ENCODE measurements around the gene KDM5C. TPM values are rescaled to one million over a fixed set of nuclear protein-coding genes. Genes with fewer than 3 reads are reported as not detected.

The KDM5C gene
- total and polyA plus RNA-seq, 9 of the 15 experiments (the other 6 are each of a cell fraction or from before 2014, with no cell fraction given) = 0.62 to 136 (median 52.4) TPM

DNA sequence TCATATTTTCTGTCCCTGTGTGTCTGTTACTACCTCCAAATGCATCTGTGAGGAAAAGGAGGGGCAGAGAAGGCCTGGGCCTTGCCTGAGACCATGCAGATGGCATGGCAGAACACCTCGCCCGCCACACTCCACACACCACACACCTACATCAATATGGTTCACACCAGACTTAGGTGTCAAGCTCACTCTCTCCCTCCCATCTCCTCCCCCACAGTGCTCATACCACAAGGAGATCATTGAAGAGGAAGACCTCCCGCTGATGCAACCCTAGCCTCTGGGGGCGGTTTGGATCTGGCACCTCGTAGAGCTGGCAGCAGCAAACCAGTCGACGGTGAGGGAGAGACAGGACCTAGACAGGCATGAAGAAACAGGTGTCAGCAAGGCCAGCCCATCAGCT lies 16.6 kb upstream of the KDM5C start:
- in situ Hi-C loops (cut with MboI) (no loop called here), intact Hi-C loops (cut with micrococcal nuclease) (no loop called here)
- no peak overlapping the region for H3K4me2 ChIP-seq (ENCODE audit: insufficient read depth, low read length)
- WGBS (ENCODE audit: insufficient coverage, low coverage, missing lambda C conversion rate) = no CpG with 5 or more reads among the region's 7 CpGs
- H3K27ac ChIP-seq (ENCODE audit: extremely low read depth, low read depth, low read length) = no peak overlapping the region; the same call in 2 of the 3 replicates
- no peak overlapping the region for H3K4me3 ChIP-seq
- peaks cover 54% of the 10 kb centered on the region; the same call in 2 of the 3 replicates for H3K36me3 ChIP-seq (ENCODE audit: control insufficient read depth, insufficient read depth, low read length)
- no peak for FAIRE-seq
- BruUV-seq (replicated peaks) = no TSS peak
- H4K20me1 ChIP-seq (replicated peaks; ENCODE audit: control insufficient read depth, insufficient read depth, low read length) = no peaks in the 10 kb centered on the region; the same call in 1 of the 2 replicates
- ChIA-PET CTCF (ENCODE audit: low intra/inter-chr PET ratio) (no interaction called here), POLR2A (no interaction called here)
- no peaks in the 10 kb centered on the region for H3K27me3 ChIP-seq (ENCODE audit: control insufficient read depth in 2 of 2, insufficient read depth in 2 of 2, low read length in 2 of 2)
- DNase-seq (ENCODE audit: extremely low read depth in 1 of 4, low spot score in 3 of 4) = no peak
- H2AFZ ChIP-seq (ENCODE audit: low read depth, low read length) = no peak overlapping the region
- TF ChIP-seq ZNF76 (CRISPR knock-in tag; IDR thresholded peaks at IDR 0.05; ENCODE audit: borderline replicate concordance) = no peak
- TF ChIP-seq NONO (IDR thresholded peaks at IDR 0.05; ENCODE audit: low read depth in 2 of 2, low read length in 1 of 2) = no peak
- no peak for TF ChIP-seq SOX6 (IDR thresholded peaks at IDR 0.05)
- TF ChIP-seq ZNF12 (CRISPR knock-in tag; IDR thresholded peaks at IDR 0.05) = no peak
- TF ChIP-seq STAT5B (CRISPR knock-in tag; IDR thresholded peaks at IDR 0.05) = no peak
- TF ChIP-seq MECOM (CRISPR knock-in tag; IDR thresholded peaks at IDR 0.05) = no peak
- TF ChIP-seq KLF1 (tag; IDR thresholded peaks at IDR 0.05) = no peak
- no peak for TF ChIP-seq ZNF584 (CRISPR knock-in tag; IDR thresholded peaks at IDR 0.05; ENCODE audit: low read depth)
- no peak for TF ChIP-seq MTA1 (IDR thresholded peaks at IDR 0.05; ENCODE audit: borderline replicate concordance)
- TF ChIP-seq NFE2 (IDR thresholded peaks at IDR 0.05; ENCODE audit: low read depth) = no peak
- no peak for TF ChIP-seq MCM7 (IDR thresholded peaks at IDR 0.05)
- no peak overlapping the region for H3K9ac ChIP-seq (ENCODE audit: insufficient read depth in 1 of 2, low read depth in 2 of 2, low read length in 2 of 2)
- no peaks in the 10 kb centered on the region for H3K9me3 ChIP-seq (replicated peaks; ENCODE audit: control insufficient read depth, insufficient read depth, low read depth, low read length)
- H3K9me1 ChIP-seq (ENCODE audit: control insufficient read depth, insufficient read depth, low read length) = no peaks in the 10 kb centered on the region
- no peaks in the 10 kb centered on the region for H3K4me1 ChIP-seq (replicated peaks in 1 of 2; ENCODE audit: control insufficient read depth in 2 of 2, insufficient read depth in 2 of 2, low read length in 2 of 2)
- no peak for ATAC-seq
- no peaks in the 10 kb centered on the region for H3K79me2 ChIP-seq (ENCODE audit: control insufficient read depth, insufficient read depth, low read length)
